Uterus (tissue), 2 donors: ENCODE results near the gene ENTPD7.
A peak's percentile ranks its signal among the peaks of the same experiment; 100 is the strongest.

ENCODE experiments used
- POLR2A ChIP-seq, 2 donors: fragments of 450-650 bp; IDR thresholded peaks; one replicate each; pipeline ENCODE4 v1.6.1; 2016; ENCODE audit warnings: antibody characterized with exemption in 2 of 2, mild to moderate bottlenecking in 1 of 2, moderate library complexity in 1 of 2
- TF ChIP-seq, protein P1 (sequence below), 4 experiments: fragments of 200-600 bp in 2 of 4; fragments of 450-650 bp in 2 of 4; sonication (generic) in 2 of 4; IDR thresholded peaks; one replicate each; pipeline ENCODE4 v1.5.1; 2016 to 2019; ENCODE audit warnings: antibody characterized with exemption in 4 of 4, mild to moderate bottlenecking in 2 of 4, moderate library complexity in 1 of 4

GRCh38 chr10:99732033-99732842, 72.9 kb downstream of the ENTPD7 start, which contains the start of the genes COX15 and CUTC:
- TF ChIP-seq, protein P1, sequence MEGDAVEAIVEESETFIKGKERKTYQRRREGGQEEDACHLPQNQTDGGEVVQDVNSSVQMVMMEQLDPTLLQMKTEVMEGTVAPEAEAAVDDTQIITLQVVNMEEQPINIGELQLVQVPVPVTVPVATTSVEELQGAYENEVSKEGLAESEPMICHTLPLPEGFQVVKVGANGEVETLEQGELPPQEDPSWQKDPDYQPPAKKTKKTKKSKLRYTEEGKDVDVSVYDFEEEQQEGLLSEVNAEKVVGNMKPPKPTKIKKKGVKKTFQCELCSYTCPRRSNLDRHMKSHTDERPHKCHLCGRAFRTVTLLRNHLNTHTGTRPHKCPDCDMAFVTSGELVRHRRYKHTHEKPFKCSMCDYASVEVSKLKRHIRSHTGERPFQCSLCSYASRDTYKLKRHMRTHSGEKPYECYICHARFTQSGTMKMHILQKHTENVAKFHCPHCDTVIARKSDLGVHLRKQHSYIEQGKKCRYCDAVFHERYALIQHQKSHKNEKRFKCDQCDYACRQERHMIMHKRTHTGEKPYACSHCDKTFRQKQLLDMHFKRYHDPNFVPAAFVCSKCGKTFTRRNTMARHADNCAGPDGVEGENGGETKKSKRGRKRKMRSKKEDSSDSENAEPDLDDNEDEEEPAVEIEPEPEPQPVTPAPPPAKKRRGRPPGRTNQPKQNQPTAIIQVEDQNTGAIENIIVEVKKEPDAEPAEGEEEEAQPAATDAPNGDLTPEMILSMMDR (IDR thresholded peaks at IDR 0.05) = peak in 2 of 4 experiments; percentile 20 to 39
- TF ChIP-seq POLR2A (IDR thresholded peaks at IDR 0.05) = peak; percentile 86 to 94
